ENCODE measurements around the gene CNDP1.

DNA sequence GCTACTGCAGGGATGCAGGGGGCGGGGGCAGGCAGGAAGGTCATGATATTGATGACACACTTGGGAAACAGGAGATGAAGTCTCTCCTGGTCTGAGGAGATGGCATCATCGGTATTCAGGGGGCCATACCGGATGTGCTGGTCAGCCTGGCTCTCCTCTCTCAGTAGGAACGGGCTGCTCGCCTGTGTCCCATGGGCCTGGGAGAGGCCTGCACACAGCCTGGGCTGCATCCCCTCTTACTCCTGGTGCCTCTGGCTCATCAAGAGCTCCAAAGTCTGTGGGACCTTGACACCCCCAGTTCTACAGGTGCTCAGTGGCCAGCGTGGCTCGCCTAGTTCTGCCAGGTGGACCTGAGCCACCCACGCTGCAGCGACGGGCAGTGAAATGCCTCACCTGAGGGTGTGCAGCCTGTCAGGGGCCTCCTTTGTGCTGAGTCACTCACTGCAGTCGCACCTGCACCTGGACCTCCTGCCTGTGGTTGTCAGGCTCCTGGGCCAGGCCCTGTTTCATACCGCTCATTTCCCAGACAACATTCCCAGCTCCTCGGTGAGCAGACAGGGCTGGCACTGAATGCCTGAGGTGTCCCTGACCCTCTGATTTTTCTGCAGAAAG is 18.6 kb upstream of the CNDP1 start:
- TF ChIP-seq, protein P1, sequence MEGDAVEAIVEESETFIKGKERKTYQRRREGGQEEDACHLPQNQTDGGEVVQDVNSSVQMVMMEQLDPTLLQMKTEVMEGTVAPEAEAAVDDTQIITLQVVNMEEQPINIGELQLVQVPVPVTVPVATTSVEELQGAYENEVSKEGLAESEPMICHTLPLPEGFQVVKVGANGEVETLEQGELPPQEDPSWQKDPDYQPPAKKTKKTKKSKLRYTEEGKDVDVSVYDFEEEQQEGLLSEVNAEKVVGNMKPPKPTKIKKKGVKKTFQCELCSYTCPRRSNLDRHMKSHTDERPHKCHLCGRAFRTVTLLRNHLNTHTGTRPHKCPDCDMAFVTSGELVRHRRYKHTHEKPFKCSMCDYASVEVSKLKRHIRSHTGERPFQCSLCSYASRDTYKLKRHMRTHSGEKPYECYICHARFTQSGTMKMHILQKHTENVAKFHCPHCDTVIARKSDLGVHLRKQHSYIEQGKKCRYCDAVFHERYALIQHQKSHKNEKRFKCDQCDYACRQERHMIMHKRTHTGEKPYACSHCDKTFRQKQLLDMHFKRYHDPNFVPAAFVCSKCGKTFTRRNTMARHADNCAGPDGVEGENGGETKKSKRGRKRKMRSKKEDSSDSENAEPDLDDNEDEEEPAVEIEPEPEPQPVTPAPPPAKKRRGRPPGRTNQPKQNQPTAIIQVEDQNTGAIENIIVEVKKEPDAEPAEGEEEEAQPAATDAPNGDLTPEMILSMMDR (conservative IDR thresholded peaks at IDR 0.05): no peak
- TF ChIP-seq ZFX (IDR thresholded peaks at IDR 0.05): no peak
